Activated T-cell treated with anti-CD3 and anti-CD28 coated beads for 24 hours (primary cell): ENCODE results near the gene JAML.

Source experiments
- DNase-seq: peaks from one replicate; pipeline ENCODE4 v3.0.0-alpha.2; 2020; ENCODE audit warnings: low read depth

The JAML gene

GRCh38 chr11:118216621-118217481, 8.0 kb downstream of the JAML start:
- peak; percentile 56 for DNase-seq

GRCh38 chr11:118215765-118216164, 9.0 kb downstream of the JAML start:
- DNase-seq: no peak

DNA sequence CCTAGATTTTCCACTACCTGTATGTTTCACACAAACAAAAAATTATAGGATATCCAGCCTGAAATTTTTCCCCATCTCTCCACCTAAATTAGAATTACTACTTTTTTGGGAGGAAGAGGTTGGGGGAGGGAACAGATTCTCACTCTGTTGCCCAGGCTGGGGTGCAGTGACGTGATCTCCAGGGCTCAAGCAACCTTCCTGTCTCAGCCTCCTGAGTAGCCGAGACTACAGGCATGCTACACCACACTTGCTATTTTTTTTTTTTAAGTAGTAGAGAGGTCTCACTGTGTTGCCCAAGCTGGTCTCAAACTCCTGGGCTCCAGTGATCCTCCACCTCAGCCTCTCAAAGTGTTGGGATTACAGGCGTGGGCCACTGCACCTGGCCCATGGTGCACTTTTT, 9.5 kb downstream of the JAML start:
- DNase-seq: no peak

DNA sequence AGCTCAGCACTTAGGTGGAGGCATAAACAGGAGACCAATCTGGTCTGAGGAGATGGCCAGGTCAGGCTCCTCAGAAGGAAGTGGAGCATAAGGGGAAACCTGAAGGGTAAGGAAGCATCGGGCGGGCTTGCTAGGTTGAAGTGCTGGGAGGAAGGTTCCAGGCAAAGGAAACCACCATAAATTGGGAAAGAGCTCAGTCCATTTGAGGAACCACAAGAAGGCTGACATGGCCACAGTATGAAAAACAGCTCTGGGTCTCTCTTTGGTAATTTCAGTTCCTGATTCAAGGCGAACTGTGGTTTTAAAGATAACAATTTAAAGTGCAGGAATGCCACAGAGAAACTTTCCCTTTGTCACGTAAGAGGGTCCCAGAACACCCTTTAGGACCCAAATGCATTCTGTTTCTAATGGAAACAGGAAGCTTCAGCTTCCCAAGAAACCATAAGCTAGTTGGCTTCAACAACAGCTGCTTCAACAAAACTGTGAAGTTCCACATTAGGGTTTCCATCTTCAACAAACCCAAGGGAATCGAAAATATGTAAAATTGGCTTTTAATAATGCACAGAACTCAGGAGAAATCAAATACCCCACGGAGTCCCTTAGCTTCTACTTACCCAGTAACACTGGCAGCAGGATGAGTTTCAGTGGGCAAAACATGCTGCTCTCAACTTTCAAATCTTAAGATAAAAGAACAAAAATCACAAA, 10.4 kb downstream of the JAML start:
- no peak for DNase-seq

DNA sequence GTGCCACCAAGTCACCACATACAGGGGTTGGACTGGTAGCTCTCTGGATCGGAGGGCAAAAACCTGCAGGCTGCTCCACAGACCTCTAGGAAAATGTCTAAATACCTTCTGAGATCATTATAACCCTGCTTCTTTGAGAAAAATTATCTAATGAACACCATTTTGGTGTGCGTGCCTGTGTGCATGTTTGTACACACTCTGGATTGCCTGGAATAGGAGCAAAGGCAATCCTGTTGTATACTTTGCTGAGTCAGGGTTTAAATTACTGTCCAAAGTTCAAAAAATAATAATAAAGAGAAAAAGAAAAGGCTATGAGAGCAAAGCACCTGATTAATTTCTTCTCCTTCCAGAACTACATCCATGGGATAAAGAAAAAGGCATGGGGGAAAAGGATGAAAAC, 11.0 kb downstream of the JAML start:
- DNase-seq: no peak

- no peak for DNase-seq
These were observed 11.6 kb downstream of the JAML start for GRCh38 chr11:118213201-118213600.

GRCh38 chr11:118212781-118213191, 12.0 kb downstream of the JAML start:
- no peak for DNase-seq

GRCh38 chr11:118212131-118212725, 12.6 kb downstream of the JAML start:
- DNase-seq: no peak

DNA sequence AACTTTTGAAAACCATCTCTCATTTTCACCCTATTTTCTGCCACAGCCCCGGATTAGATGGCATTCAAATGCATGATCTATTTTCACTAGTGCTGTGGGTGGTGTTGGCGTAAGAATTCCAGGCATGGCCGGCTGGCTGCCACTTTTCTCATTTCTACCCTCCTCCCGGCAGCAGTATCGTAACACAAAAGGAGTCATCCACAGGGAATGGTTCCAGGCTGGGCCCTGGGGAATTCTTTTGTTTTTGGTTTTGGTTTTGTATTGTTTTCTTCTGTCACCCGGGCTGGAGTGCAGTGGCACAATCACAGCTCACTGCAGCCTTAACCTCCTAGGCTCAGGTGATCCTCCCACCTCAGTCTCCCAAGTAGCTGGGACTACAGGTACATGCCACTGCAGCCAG, 13.8 kb downstream of the JAML start:
- DNase-seq: no peak

GRCh38 chr11:118210323-118210722, 14.5 kb downstream of the JAML start:
- DNase-seq: no peak

DNA sequence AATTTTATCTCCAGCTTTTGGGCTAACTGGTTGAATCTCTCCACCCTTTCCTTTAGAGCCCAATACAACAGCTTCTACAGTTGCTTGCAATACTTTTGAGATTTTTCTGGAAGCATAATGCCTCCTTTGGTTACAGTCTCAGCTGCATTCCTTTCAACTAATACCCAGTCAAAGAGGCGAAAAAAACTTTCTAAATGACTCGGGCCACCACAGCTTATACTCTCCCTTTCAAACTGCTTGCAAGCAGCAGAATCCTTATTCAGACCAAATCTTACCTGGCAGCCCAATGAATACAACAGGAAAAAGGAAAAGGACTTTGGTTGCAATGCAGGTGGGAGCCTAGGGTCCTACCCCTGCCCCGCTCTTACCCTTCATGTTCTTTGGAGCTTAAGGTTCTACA, 15.8 kb downstream of the JAML start:
- DNase-seq: no peak

DNA sequence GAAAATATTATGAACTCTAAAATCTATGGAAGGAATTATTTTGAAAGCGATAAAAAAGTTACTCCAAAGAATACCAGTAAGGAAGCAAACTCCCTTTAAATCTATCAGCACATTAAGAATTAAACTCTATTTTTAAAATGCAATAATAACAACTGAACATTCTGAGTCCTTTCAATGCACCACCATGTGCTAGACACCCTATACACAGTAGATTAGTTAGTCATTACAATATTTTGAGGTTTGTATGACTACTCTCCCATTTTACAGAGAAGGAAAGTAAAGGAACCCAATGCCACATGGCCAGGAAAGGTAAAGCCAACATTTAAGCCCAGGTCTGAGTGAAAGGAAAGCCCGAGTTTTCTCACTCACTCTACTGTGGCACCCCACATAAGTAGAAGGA, 17.7 kb downstream of the JAML start:
- DNase-seq: no peak

DNA sequence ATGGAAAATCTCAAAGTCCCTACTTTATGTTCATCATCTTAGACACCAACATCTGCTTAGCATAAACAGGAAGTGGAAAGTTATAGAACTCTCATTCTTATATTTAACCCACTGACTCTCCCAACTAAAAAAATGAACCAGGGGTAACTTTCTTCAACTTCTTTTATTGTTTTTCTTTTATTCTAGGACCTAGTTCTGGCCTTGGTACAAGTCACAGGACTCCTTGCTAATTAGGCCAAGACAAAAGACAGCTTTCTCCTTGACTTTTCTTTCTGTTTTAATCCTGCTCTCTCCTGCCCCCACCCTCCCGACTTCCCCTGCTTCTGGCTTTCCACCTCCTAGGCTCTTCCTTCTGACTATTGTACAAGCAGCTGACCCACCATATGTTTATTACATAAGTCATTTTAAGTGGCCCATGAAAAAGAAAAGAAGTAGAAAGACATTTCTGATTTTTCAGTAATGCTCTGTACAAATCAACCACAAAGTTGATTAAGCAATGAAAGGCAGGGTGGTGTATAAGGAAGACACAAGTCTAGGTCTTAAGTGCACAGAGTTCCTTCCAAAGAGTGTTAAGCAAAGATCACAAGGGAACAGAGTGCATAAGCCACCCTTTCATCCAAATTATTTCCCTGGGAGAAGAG, 18.3 kb downstream of the JAML start:
- DNase-seq: no peak

GRCh38 chr11:118205606-118206378, 19.0 kb downstream of the JAML start:
- no peak for DNase-seq

GRCh38 chr11:118202599-118203422, 22.0 kb downstream of the JAML start:
- DNase-seq: no peak

DNA sequence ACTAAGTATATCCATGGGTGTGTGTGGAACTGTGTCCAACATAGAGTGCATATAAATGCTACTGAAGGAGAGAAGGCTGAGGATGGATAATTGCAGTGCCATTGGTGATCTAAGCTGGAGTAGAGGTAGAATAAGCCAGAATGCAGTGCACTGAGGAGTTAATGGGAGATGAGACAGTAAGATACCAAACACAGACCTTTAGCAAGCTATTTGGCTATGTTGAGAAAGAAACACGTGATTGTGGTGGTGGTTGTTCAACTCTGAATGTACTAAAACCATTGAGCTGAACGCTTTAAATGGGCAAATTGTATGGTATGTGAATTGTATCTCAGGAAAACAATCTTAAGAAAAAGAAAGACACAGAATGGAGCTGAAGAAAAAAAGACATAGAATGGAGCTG, 22.8 kb downstream of the JAML start:
- DNase-seq: no peak

DNA sequence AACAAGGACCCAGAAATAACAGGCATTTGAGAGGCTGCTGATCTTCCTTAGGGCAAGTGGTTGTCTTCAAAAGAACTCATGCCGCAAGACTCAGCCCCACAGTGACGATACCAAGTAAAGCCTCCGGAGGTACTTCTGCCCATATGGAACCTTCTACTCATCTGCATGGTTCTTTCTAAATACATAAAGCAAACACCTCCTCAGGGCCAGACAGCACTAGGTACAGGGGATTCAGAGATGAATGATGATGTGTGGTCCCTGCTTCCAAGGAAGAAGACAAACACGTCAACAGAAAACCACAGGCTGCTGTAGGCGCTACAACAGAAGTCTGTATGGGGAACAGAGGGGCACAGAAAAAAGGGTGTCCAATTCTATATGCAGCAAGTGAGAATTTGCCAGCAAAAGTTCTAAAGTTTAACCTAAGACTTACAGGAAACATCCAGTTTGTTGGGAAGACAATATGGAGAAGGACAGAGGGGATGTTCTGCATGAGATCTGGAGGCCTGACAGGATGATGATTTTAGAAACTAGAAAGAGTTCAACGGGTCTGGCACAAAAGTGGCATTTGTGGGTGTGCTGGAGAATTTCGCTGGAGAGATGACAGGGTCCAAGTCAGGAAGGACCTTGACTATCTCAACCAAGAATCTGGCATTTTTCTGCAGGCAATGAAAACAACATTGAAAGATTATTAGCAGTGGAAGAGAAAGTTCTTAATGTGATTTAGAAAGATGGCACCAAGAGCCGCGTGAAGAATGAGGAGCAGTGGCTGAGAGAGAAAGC, 23.7 kb downstream of the JAML start:
- peak; percentile 51 for DNase-seq

GRCh38 chr11:118200497-118200896, 24.3 kb downstream of the JAML start:
- no peak for DNase-seq

DNA sequence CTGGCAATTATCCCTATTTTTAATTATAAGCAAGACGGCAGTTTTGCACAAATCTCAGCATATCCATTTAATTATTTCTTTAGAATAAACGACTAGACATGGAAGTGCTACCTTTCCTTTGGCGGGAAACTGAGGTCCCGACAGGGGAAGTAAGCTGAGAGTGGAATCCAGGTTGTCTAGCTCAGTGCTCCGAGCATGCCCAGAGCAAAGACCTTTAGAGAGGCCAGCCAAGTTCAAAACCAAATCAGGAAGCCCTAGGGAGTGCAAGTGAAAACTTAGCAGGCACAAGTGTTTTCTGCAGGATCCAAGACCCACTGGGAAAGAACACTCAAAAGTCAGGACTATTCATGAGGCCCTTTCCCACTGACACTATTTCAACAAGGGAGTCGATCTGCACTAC, 25.7 kb downstream of the JAML start:
- DNase-seq: no peak

GRCh38 chr11:118198370-118198769, 26.4 kb downstream of the JAML start:
- peak; percentile 81 for DNase-seq
